Heart right ventricle (tissue), 16 donors: ENCODE data around the gene EIF4EBP3. TPM values are rescaled to one million over a fixed set of nuclear protein-coding genes. Genes with fewer than 3 reads are reported as not detected.

ENCODE experiments used
- ATAC-seq, 8 donors: fragments of 200-7000 bp; cut with Tn5 transposase; one replicate each; pipeline ENCODE4 v1.9.1; 2020; ENCODE audit warnings: mild to moderate bottlenecking in 8 of 8, moderate library complexity in 8 of 8, moderate number of reproducible peaks in 1 of 8
- DNase-seq, 2 donors: peaks; one replicate each; pipeline ENCODE4 v3.0.0-alpha.2; 2020
- H3K27ac ChIP-seq, 10 donors: fragments of 200-600 bp; sonication (generic) in 2 of 10; one replicate each; pipeline versions ENCODE4 v1.5.0 to v1.8.0; 2020 to 2022; ENCODE audit warnings: mild to moderate bottlenecking in 3 of 10
- H3K27me3 ChIP-seq, 7 donors: fragments of 200-600 bp; one replicate each; pipeline ENCODE4 v1.8.0; 2021 to 2022; ENCODE audit warnings: mild to moderate bottlenecking in 2 of 7
- H3K36me3 ChIP-seq, 9 donors: fragments of 200-600 bp; sonication (generic) in 1 of 9; one replicate each; pipeline versions ENCODE4 v1.5.0 to v1.8.0; 2020 to 2022; ENCODE audit warnings: mild to moderate bottlenecking in 2 of 9
- H3K4me1 ChIP-seq, 9 donors: fragments of 200-600 bp; sonication (generic) in 1 of 9; one replicate each; pipeline versions ENCODE4 v1.5.0 to v1.8.0; 2020 to 2022; ENCODE audit warnings: mild to moderate bottlenecking in 4 of 9
- H3K4me3 ChIP-seq, 10 donors: fragments of 200-600 bp; sonication (generic) in 2 of 10; one replicate each; pipeline versions ENCODE4 v1.5.0 to v1.8.0; 2020 to 2022; ENCODE audit warnings: mild to moderate bottlenecking in 7 of 10, moderate library complexity in 2 of 10
- H3K9me3 ChIP-seq, 11 donors: fragments of 200-600 bp in 10 of 11; sonication (generic) in 2 of 11; one replicate each; pipeline versions ENCODE4 v1.5.0 to v1.8.0; 2013 to 2022; ENCODE audit warnings: mild to moderate bottlenecking in 2 of 11, control low read depth in 1 of 11, moderate library complexity in 1 of 11
- CTCF ChIP-seq, 9 donors: fragments of 200-600 bp; sonication (generic) in 2 of 9; IDR thresholded peaks; one replicate each; pipeline versions ENCODE4 v1.5.0 to v1.8.0; 2021 to 2022; ENCODE audit warnings: antibody characterized with exemption in 9 of 9, mild to moderate bottlenecking in 5 of 9, moderate library complexity in 1 of 9
- WGBS, 2 donors: extraction: QIAGEN DNeasy Blood & Tissue Kit; methylation state at CpG; one replicate each; pipeline ENCODE4 v1.1.7; 2013; ENCODE audit warnings: inconsistent platforms in 1 of 2; 5-methylcytosine and 5-hydroxymethylcytosine counted together
- intact Hi-C, 10 donors: fragments of 100-400 bp; cut with DNase I; formaldehyde crosslinking; loops; one replicate each; pipeline versions ENCODE4 v1.11.1 to v1.14.2; 2022
- polyA plus RNA-seq, 2 donors: library from polyadenylated mRNA; stranded (reverse); fragments of 200-250 nt; gene quantifications; one replicate each; pipeline ENCODE4 v1.2.3, GENCODE V29; 2013
- total RNA-seq, 10 donors: library from RNA; stranded (reverse); fragmentation: NEBNext Ultra II Directional in 3 of 10; extraction: Animal tissue kit (Norgen Biotek cat#: 25700) in 3 of 10; gene quantifications; one replicate each; pipeline versions ENCODE4 v1.2.1 to v1.2.4, GENCODE V29; 2021 to 2023
- donor health status: Arrhythmogenic right ventricular cardiomyopathy.
- donor health status: ischemic (EF 13 %, LVEDD 7.1; RV severe dilation, severe dysfunction).
- donor health status: healthy with polysubstance abuse.
- donor health status: DM: no; HTN: yes; CAD: no.
- donor health status: DM: no; HTN: no; CAD: no.
- donor health status: ischemic (EF 25% LVEDD 6.9; RV normal size, moderate dysfunction).
- donor health status: ischemic (EF 25% LVEDD 5.7; RV mildly dilated, moderate dysfunction).
- donor health status: healthy.
- donor health status: DM: yes; HTN: yes; CAD: no.
- donor health status: Ischemic cardiomyopathy.
- donor health status: ischemic (EF 35%, LVEDD 5.7; RV mildly dilated, moderate dysfunction).
- donor health status: nonischemic (EF 11% LVEDD 7.7; RV severe dilation, severe dysfunction).
- donor health status: DM: yes; HTN: yes; CAD: no.
- donor health status: PGD.
- donor health status: ischemic (EF 29% LVEDD 5.4; RV normal size, mild dysfunction).
- donor health status: nonischemic (EF 23%, LVEDD 6.1; RV moderate dilation, normal function).

Gene EIF4EBP3
- total and polyA plus RNA-seq, 12 donors: 9.2 to 46.1 (median 21.5) TPM

DNA sequence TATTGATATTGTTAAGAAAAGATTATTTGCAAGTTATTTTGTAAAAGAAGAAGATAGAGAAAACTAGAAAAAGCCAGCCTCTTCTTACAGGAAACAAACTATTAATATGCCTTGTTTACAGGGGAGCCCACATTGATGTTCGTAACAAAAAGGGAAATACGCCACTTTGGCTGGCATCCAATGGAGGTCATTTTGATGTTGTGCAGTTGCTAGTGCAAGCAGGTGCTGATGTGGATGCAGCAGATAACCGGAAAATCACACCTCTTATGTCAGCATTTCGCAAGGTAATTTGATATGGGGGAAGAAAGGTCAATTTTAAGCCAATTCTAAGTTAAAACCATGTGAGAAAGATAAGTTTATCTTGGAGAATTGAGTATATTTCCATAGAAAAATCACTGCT lies 37.6 kb upstream of the EIF4EBP3 start:
- Histone ChIP-seq H3K27me3 (no peaks in the 10 kb centered on the region), H3K4me1 (peaks cover 0 to 4% (median 0%) of the 10 kb centered on the region in 9 donors), H3K27ac (no peak overlapping the region), H3K4me3 (no peak overlapping the region), H3K9me3 (no peaks in the 10 kb centered on the region), H3K36me3 (peaks cover 0 to 100% (median 61%) of the 10 kb centered on the region in 9 donors)
- no peak for DNase-seq
- TF ChIP-seq CTCF (IDR thresholded peaks at IDR 0.05): no peak
- 43 to 54% methylated on average over 4 of the region's 4 CpGs for WGBS, 2 donors
- intact Hi-C loops: no loop called here
- ATAC-seq: no peak

DNA sequence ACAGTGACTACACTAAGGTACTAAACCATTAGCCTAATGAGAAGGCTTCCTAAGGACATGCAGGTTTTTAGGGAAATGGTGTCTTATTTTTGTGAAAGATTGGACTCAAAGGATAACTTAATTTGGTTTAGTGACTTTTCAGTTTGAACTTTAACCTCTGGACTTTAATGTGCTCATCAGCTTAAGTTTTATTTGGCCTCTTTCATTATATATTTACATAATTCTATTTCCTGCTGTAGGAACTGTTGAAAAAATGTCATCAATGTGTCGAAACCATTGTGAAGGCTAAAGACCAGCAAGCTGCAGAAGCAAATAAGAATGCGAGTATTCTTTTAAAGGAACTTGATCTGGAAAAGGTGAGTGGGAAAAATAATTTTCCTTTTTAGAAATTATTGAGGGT lies 34.3 kb upstream of the EIF4EBP3 start:
- ATAC-seq (no peak), DNase-seq (no peak)
- H3K36me3 ChIP-seq: peaks cover 0 to 85% (median 39%) of the 10 kb centered on the region in 9 donors
- no peak for TF ChIP-seq CTCF (IDR thresholded peaks at IDR 0.05)
- H3K27ac ChIP-seq: no peak overlapping the region
- peaks cover 0 to 4% (median 0%) of the 10 kb centered on the region in 9 donors for H3K4me1 ChIP-seq
- no peak overlapping the region for H3K4me3 ChIP-seq
- intact Hi-C loops: no loop called here
- 96% methylated on average over 2 of the region's 2 CpGs for WGBS, 2 donors
- H3K27me3 ChIP-seq: no peaks in the 10 kb centered on the region
- H3K9me3 ChIP-seq: no peaks in the 10 kb centered on the region

- ATAC-seq (no peak), DNase-seq (no peak)
- Histone ChIP-seq H3K27ac (no peak overlapping the region), H3K36me3 (peaks cover 0 to 81% (median 42%) of the 10 kb centered on the region in 9 donors), H3K27me3 (no peaks in the 10 kb centered on the region), H3K9me3 (no peaks in the 10 kb centered on the region), H3K4me3 (no peak overlapping the region), H3K4me1 (no peaks in the 10 kb centered on the region)
- no peak for TF ChIP-seq CTCF (IDR thresholded peaks at IDR 0.05)
- intact Hi-C loops: no loop called here
- WGBS, 2 donors: 90 to 95% methylated on average over 2 of the region's 2 CpGs
These were observed 23.5 kb upstream of the EIF4EBP3 start for GRCh38 chr5:140524003-140524402.

DNA sequence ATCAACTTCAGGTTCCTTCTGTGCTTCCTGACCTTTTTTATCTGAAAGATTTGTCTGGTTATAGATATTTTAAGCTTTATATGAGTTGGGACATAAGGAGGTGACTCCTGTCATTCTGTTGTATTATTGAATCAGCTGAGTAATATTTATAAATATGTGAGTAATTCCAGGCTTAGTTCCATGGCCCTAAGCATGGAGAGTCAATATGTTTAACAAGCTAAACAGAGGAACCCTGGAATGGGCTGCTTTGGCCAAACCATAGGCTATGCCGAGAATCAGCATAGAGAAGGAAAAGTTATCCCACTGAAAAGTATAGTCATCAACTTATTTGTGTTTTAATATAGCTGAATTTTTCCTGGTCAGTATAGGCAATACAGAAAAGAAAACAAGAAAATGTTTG lies 7.2 kb upstream of the EIF4EBP3 start:
- intact Hi-C loops: loop anchor here in 1 of 10 donors (10.0 kb wide), 1 partner anchor 105 kb away; the partner anchor contains the start of genes IK and NDUFA2
- H3K27me3 ChIP-seq: no peaks in the 10 kb centered on the region
- no peaks in the 10 kb centered on the region for H3K9me3 ChIP-seq
- H3K4me3 ChIP-seq: no peak overlapping the region
- peaks cover 0 to 100% (median 50%) of the 10 kb centered on the region in 9 donors for H3K36me3 ChIP-seq
- H3K27ac ChIP-seq: no peak overlapping the region
- no peak for ATAC-seq
- WGBS, 2 donors: 93 to 98% methylated on average over 1 of the region's 1 CpG
- TF ChIP-seq CTCF (IDR thresholded peaks at IDR 0.05): no peak
- DNase-seq: no peak
- H3K4me1 ChIP-seq: peaks cover 0 to 10% (median 0%) of the 10 kb centered on the region in 9 donors
